GM18511 (cell line): ENCODE results near the gene HOXA6.
A peak's percentile ranks its signal among the peaks of the same experiment; 100 is the strongest.

Experiments
- ATAC-seq: cut with Tn5 transposase; IDR thresholded peaks from one replicate; pipeline ENCODE4 v1.9.1; 2021; ENCODE audit warnings: mild to moderate bottlenecking, moderate library complexity; ENCODE audit not compliant: unreplicated experiment

HOXA6 gene

GRCh38 chr7:27141137-27141922, 6.2 kb downstream of the HOXA6 start:
- ATAC-seq, result no peak

GRCh38 chr7:27140126-27140857, 7.3 kb downstream of the HOXA6 start:
- ATAC-seq, result no peak

- no peak for ATAC-seq
These were observed 8.0 kb downstream of the HOXA6 start for GRCh38 chr7:27139334-27140125.

GRCh38 chr7:27138985-27139333, 8.6 kb downstream of the HOXA6 start:
- ATAC-seq, result no peak

- no peak for ATAC-seq
These were observed 9.1 kb downstream of the HOXA6 start for GRCh38 chr7:27138472-27138871.

GRCh38 chr7:27137640-27138315, 9.8 kb downstream of the HOXA6 start:
- no peak for ATAC-seq

- ATAC-seq, result no peak
These were observed 13.2 kb downstream of the HOXA6 start for GRCh38 chr7:27134392-27134791.

- no peak for ATAC-seq
These were observed 14.0 kb downstream of the HOXA6 start for GRCh38 chr7:27133409-27134231.

GRCh38 chr7:27132978-27133377, 14.6 kb downstream of the HOXA6 start:
- ATAC-seq, result no peak

GRCh38 chr7:27132214-27132613, 15.4 kb downstream of the HOXA6 start:
- ATAC-seq, result no peak

GRCh38 chr7:27131390-27131819, 16.2 kb downstream of the HOXA6 start:
- ATAC-seq, result no peak

GRCh38 chr7:27130540-27131389, 16.8 kb downstream of the HOXA6 start, which contains the start of gene HOXA4:
TSS of gene HOXA4 (minus strand) at chr7:27130757. CDS start at chr7:27130733, 24 bp downstream.
- ATAC-seq, result peak; percentile 89

- ATAC-seq, result peak; percentile 22
These were observed 17.6 kb downstream of the HOXA6 start for GRCh38 chr7:27129729-27130539.

GRCh38 chr7:27128776-27129728, 18.5 kb downstream of the HOXA6 start:
- ATAC-seq, result no peak

- no peak for ATAC-seq
These were observed 19.5 kb downstream of the HOXA6 start for GRCh38 chr7:27128034-27128433.

GRCh38 chr7:27126596-27127327, 20.8 kb downstream of the HOXA6 start:
- no peak for ATAC-seq
